K562 (cell line): Measurements from ENCODE around the gene NMB. TPM values are rescaled to one million over a fixed set of nuclear protein-coding genes. Genes with fewer than 3 reads are reported as not detected.

Experiments used
- ATAC-seq: fragments of 200-7000 bp; cut with Tn5 transposase; 3 replicates; pipeline ENCODE4 v1.9.1; 2020; ENCODE audit warnings: moderate library complexity
- BruUV-seq: library from RNA; stranded (reverse); fragments of 400-500 nt; replicated peaks from 2 replicates; lab custom pipeline; 2021; lab: Mats Ljungman, UMichigan
- CTCF ChIA-PET: fragments of 300-600 bp; formaldehyde crosslinking; extraction: SDS; loops from one replicate; lab custom pipeline; 2021; ENCODE audit warnings: low intra/inter-chr PET ratio; lab: Yijun Ruan, JAX
- POLR2A ChIA-PET: fragments of 300-600, 350-650 bp; sonication (Branson Sonifier 250); formaldehyde crosslinking; extraction: SDS; loops from one replicate; lab custom pipeline; 2021; ENCODE audit warnings: antibody characterized with exemption, inconsistent platforms; lab: Yijun Ruan, JAX
- DNase-seq, 4 experiments: peaks; one replicate each; pipeline versions ENCODE4 v3.0.0 to v3.0.0-alpha.2; 2011 to 2018; ENCODE audit warnings: low spot score in 3 of 4, mixed read lengths in 3 of 4; ENCODE audit errors: extremely low read depth in 1 of 4
- FAIRE-seq: peaks from 2 replicates; lab custom pipeline; 2011; peaks lifted over from hg19 to GRCh38; lab: Jason Lieb, UNC
- H2AFZ ChIP-seq: 2 replicates; pipeline ENCODE4 v1.6.0; 2011; ENCODE audit warnings: low read depth, low read length, control low read depth, inconsistent platforms
- H3K27ac ChIP-seq: fragments of 200-600 bp; 3 replicates; pipeline ENCODE4 v1.8.0; 2011; ENCODE audit warnings: low read depth, mild to moderate bottlenecking, control low read depth, inconsistent platforms, low read length, moderate library complexity, mixed read lengths; ENCODE audit errors: extremely low read depth
- H3K27me3 ChIP-seq, 2 experiments: fragments of 300-600 bp in 1 of 2; 2 replicates in 1 of 2; 3 replicates in 1 of 2; pipeline versions ENCODE4 v1.6.0 to v1.8.0; 2011; ENCODE audit warnings: inconsistent platforms in 2 of 2, low read length in 2 of 2, mild to moderate bottlenecking in 1 of 2, mixed read lengths in 1 of 2, moderate library complexity in 1 of 2; ENCODE audit not compliant: control insufficient read depth in 2 of 2, insufficient read depth in 2 of 2
- H3K36me3 ChIP-seq: fragments of 300-600 bp; 3 replicates; pipeline ENCODE4 v1.8.0; 2011; ENCODE audit warnings: mild to moderate bottlenecking, low read length, inconsistent platforms; ENCODE audit not compliant: control insufficient read depth, insufficient read depth
- H3K4me1 ChIP-seq, 2 experiments: fragments of 200-600 bp in 1 of 2; replicated peaks in 1 of 2; 2 replicates in 1 of 2; 3 replicates in 1 of 2; pipeline versions ENCODE4 v1.5.1 to v1.8.0; 2011; ENCODE audit warnings: inconsistent platforms in 2 of 2, low read length in 2 of 2, mild to moderate bottlenecking in 1 of 2, mixed read lengths in 1 of 2, moderate library complexity in 1 of 2; ENCODE audit not compliant: control insufficient read depth in 2 of 2, insufficient read depth in 2 of 2
- H3K4me2 ChIP-seq: 2 replicates; pipeline ENCODE4 v1.6.1; 2011; ENCODE audit warnings: low read length, control low read depth, inconsistent platforms, mixed read lengths; ENCODE audit not compliant: insufficient read depth
- H3K4me3 ChIP-seq: fragments of 200-600 bp; sonication (generic), shearing (Covaris generic); 2 replicates; pipeline ENCODE4 v1.5.1; 2016; ENCODE audit warnings: control low read depth, inconsistent platforms
- H3K79me2 ChIP-seq: fragments of 200-600 bp; 3 replicates; pipeline ENCODE4 v1.8.0; 2011; ENCODE audit warnings: low read length, inconsistent platforms; ENCODE audit not compliant: control insufficient read depth, insufficient read depth
- H3K9ac ChIP-seq, 2 experiments: 2 replicates each; pipeline versions ENCODE4 v1.6.0 to v1.6.1; 2011; ENCODE audit warnings: low read depth in 2 of 2, low read length in 2 of 2, control low read depth in 1 of 2, inconsistent platforms in 1 of 2, mild to moderate bottlenecking in 1 of 2, mixed read lengths in 1 of 2; ENCODE audit not compliant: insufficient read depth in 1 of 2
- H3K9me1 ChIP-seq: one replicate; pipeline ENCODE4 v1.6.0; 2011; ENCODE audit warnings: inconsistent platforms, mild to moderate bottlenecking, low read length, moderate library complexity; ENCODE audit not compliant: control insufficient read depth, insufficient read depth
- H3K9me3 ChIP-seq: replicated peaks from 2 replicates; pipeline ENCODE4 v1.5.1; 2011; ENCODE audit warnings: low read depth, low read length, inconsistent platforms; ENCODE audit not compliant: control insufficient read depth, insufficient read depth
- H4K20me1 ChIP-seq: replicated peaks from 2 replicates; pipeline ENCODE4 v1.6.1; 2011; ENCODE audit warnings: low read length, inconsistent platforms, mixed read lengths; ENCODE audit not compliant: control insufficient read depth, insufficient read depth
- BRD9 ChIP-seq: fragments of 450-650 bp; IDR thresholded peaks from 2 replicates; pipeline ENCODE4 v1.6.1; 2018; ENCODE audit warnings: low read depth; ENCODE audit not compliant: partially characterized antibody
- CTBP1 ChIP-seq: fragments of 450-650 bp; IDR thresholded peaks from 2 replicates; pipeline ENCODE4 v1.6.1; 2016; ENCODE audit warnings: borderline replicate concordance
- FOXM1 ChIP-seq, 2 experiments: fragments of 450-650 bp in 1 of 2; sonication (generic) in 1 of 2; formaldehyde crosslinking in 1 of 2; IDR thresholded peaks; 2 replicates each; pipeline versions ENCODE4 v1.6.1 to v1.9.0; 2017 to 2022; ENCODE audit warnings: low read depth in 2 of 2, mild to moderate bottlenecking in 2 of 2, missing genetic modification reagents in 1 of 2, moderate library complexity in 1 of 2
- ILF3 ChIP-seq: fragments of 450-650 bp; IDR thresholded peaks from 2 replicates; pipeline ENCODE4 v1.6.1; 2018; ENCODE audit warnings: antibody characterized with exemption, mild to moderate bottlenecking, moderate library complexity, borderline replicate concordance
- SLC30A9 ChIP-seq: fragments of 250-450 bp; sonication (Bioruptor Pico); IDR thresholded peaks from 2 replicates; pipeline ENCODE4 v1.8.0; 2022; ENCODE audit warnings: mild to moderate bottlenecking, moderate library complexity
- SREBF1 ChIP-seq: fragments of 150-350 bp; IDR thresholded peaks from 2 replicates; pipeline ENCODE4 v1.6.1; 2014; ENCODE audit warnings: antibody characterized with exemption, low read depth, low read length, borderline replicate concordance
- U2AF1 ChIP-seq: fragments of 200-400 bp; formaldehyde crosslinking; optimal IDR thresholded peaks from 2 replicates; pipeline ENCODE3; 2017; ENCODE audit warnings: mild to moderate bottlenecking, low read depth, low read length, moderate library complexity
- ZKSCAN3 ChIP-seq: fragments of 250-450 bp; sonication (Bioruptor Pico); IDR thresholded peaks from 2 replicates; pipeline ENCODE4 v1.4.0; 2020
- ZNF184 ChIP-seq: sonication (generic); formaldehyde crosslinking; IDR thresholded peaks from 2 replicates; pipeline ENCODE4 v1.5.0; 2020; ENCODE audit warnings: missing genetic modification reagents
- WGBS: fragments of 100-300 bp; shearing (Covaris generic); methylation state at CpG from one replicate; pipeline ENCODE4 v1.1.6; 2016; ENCODE audit warnings: low coverage, mixed read lengths; ENCODE audit not compliant: insufficient coverage; ENCODE audit errors: missing lambda C conversion rate; 5-methylcytosine and 5-hydroxymethylcytosine counted together
- in situ Hi-C: fragments of 300-500 bp; cut with MboI; formaldehyde crosslinking; loops from 4 replicates; pipeline ENCODE4 v1.15.0; 2018; ENCODE audit warnings: inconsistent platforms, mixed read lengths
- intact Hi-C: fragments of 100-400 bp; cut with micrococcal nuclease; formaldehyde crosslinking; loops from 2 replicates; pipeline ENCODE4 v1.14.2; 2022
- polyA plus RNA-seq, 8 experiments: library from polyadenylated mRNA; depleted of rRNA in 4 of 8; stranded (reverse) in 5 of 8; unstranded in 3 of 8; fragments of >200 nt; fragmentation: Nextera tagmentation in 2 of 8; fragmentation: Illumina TruSeq in 1 of 8; extraction: Ambion mirVana in 2 of 8; extraction: Trizol in 1 of 8; gene quantifications; 2 replicates each; pipeline versions ENCODE4 v1.2.1 to v1.2.3, GENCODE V29; 2011 to 2014; ENCODE audit warnings: inconsistent platforms in 1 of 8, missing spikeins in 1 of 8
- total RNA-seq, 7 experiments: library from RNA; depleted of rRNA in 6 of 7; stranded (reverse); fragments of >200 nt in 6 of 7; fragmentation: Illumina TruSeq in 2 of 7; extraction: Trizol in 2 of 7; gene quantifications; 2 replicates each; pipeline versions ENCODE4 v1.2.1 to v1.2.3, GENCODE V29; 2011 to 2021; ENCODE audit warnings: low replicate concordance in 1 of 7
- TF ChIP-seq, protein P1 (sequence below): fragments of 150-350 bp; conservative IDR thresholded peaks from 2 replicates; pipeline ENCODE4 v1.6.1; 2014; ENCODE audit warnings: low read length
- TF ChIP-seq, protein P2 (sequence below): sonication (generic); formaldehyde crosslinking; IDR thresholded peaks from 2 replicates; pipeline ENCODE4 v1.8.1; 2022; ENCODE audit warnings: missing genetic modification reagents
- TF ChIP-seq, protein P3 (sequence below), 3 experiments: IDR thresholded peaks in 2 of 3; conservative IDR thresholded peaks in 1 of 3; 2 replicates each; pipeline ENCODE4 v1.5.1; 2011 to 2012; ENCODE audit warnings: low read length in 3 of 3, mild to moderate bottlenecking in 3 of 3, control low read depth in 2 of 3, improper control_type of control experiment in 1 of 3, inconsistent platforms in 1 of 3, low read depth in 1 of 3, mixed read lengths in 1 of 3, moderate library complexity in 1 of 3; ENCODE audit not compliant: insufficient read depth in 2 of 3

Gene NMB
- total and polyA plus RNA-seq, 9 of the 15 experiments (the other 6 are each of a cell fraction or from before 2014, with no cell fraction given): 0.06 to 0.16 (median 0.09) TPM; not detected in 5

DNA sequence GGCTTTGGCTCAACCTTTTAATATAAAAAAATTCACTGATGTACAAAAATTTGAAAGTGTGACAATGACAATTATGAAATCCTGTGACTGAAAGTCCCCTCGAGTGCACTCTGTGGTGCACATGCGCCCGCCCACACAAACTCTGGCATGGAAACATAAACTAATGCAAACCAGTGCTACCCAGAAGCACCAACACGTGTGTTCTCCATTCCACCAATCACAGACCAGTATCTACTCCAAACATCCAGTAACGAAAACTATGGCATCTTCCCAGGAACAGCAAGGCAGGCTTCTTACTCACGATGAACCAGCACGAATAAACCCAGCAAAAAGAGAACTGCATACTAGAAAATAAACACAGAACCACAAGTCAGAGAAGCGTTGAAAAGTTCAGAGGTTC lies 11.7 kb upstream of the NMB start:
- DNase-seq (no peak), ATAC-seq (no peak), FAIRE-seq (no peak)
- no peaks in the 10 kb centered on the region for H3K4me1 ChIP-seq
- BruUV-seq: TSS peak; percentile 51
- H3K27ac ChIP-seq: no peak overlapping the region
- peaks cover 74% of the 10 kb centered on the region for H3K36me3 ChIP-seq
- 91% methylated on average over 8 of the region's 8 CpGs for WGBS
- H2AFZ ChIP-seq: no peak overlapping the region
- in situ Hi-C loops: no loop called here
- intact Hi-C loops: no loop called here
- no peaks in the 10 kb centered on the region for H4K20me1 ChIP-seq
- CTCF ChIA-PET: no interaction called here
- H3K9me3 ChIP-seq: no peaks in the 10 kb centered on the region
- POLR2A ChIA-PET: no interaction called here
- TF ChIP-seq CTBP1 (no peak), SREBF1 (no peak), U2AF1 (no peak), BRD9 (no peak), SLC30A9 (CRISPR knock-in tag) (no peak), ZNF184 (CRISPR knock-in tag) (no peak), ILF3 (no peak), FOXM1 (IDR thresholded peaks at IDR 0.05; ENCODE audit: low read depth) (no peak), FOXM1 (CRISPR knock-in tag; IDR thresholded peaks at IDR 0.05; ENCODE audit: low read depth) (no peak), ZKSCAN3 (CRISPR knock-in tag) (no peak)
- TF ChIP-seq, protein P1, sequence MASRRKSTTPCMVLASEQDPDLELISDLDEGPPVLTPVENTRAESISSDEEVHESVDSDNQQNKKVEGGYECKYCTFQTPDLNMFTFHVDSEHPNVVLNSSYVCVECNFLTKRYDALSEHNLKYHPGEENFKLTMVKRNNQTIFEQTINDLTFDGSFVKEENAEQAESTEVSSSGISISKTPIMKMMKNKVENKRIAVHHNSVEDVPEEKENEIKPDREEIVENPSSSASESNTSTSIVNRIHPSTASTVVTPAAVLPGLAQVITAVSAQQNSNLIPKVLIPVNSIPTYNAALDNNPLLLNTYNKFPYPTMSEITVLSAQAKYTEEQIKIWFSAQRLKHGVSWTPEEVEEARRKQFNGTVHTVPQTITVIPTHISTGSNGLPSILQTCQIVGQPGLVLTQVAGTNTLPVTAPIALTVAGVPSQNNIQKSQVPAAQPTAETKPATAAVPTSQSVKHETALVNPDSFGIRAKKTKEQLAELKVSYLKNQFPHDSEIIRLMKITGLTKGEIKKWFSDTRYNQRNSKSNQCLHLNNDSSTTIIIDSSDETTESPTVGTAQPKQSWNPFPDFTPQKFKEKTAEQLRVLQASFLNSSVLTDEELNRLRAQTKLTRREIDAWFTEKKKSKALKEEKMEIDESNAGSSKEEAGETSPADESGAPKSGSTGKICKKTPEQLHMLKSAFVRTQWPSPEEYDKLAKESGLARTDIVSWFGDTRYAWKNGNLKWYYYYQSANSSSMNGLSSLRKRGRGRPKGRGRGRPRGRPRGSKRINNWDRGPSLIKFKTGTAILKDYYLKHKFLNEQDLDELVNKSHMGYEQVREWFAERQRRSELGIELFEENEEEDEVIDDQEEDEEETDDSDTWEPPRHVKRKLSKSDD: no peak
- TF ChIP-seq, protein P2, sequence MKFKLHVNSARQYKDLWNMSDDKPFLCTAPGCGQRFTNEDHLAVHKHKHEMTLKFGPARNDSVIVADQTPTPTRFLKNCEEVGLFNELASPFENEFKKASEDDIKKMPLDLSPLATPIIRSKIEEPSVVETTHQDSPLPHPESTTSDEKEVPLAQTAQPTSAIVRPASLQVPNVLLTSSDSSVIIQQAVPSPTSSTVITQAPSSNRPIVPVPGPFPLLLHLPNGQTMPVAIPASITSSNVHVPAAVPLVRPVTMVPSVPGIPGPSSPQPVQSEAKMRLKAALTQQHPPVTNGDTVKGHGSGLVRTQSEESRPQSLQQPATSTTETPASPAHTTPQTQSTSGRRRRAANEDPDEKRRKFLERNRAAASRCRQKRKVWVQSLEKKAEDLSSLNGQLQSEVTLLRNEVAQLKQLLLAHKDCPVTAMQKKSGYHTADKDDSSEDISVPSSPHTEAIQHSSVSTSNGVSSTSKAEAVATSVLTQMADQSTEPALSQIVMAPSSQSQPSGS (CRISPR knock-in tag): no peak
- TF ChIP-seq, protein P3, sequence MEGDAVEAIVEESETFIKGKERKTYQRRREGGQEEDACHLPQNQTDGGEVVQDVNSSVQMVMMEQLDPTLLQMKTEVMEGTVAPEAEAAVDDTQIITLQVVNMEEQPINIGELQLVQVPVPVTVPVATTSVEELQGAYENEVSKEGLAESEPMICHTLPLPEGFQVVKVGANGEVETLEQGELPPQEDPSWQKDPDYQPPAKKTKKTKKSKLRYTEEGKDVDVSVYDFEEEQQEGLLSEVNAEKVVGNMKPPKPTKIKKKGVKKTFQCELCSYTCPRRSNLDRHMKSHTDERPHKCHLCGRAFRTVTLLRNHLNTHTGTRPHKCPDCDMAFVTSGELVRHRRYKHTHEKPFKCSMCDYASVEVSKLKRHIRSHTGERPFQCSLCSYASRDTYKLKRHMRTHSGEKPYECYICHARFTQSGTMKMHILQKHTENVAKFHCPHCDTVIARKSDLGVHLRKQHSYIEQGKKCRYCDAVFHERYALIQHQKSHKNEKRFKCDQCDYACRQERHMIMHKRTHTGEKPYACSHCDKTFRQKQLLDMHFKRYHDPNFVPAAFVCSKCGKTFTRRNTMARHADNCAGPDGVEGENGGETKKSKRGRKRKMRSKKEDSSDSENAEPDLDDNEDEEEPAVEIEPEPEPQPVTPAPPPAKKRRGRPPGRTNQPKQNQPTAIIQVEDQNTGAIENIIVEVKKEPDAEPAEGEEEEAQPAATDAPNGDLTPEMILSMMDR (IDR thresholded peaks at IDR 0.05 in 2 of 3, conservative IDR thresholded peaks at IDR 0.05 in 1 of 3; ENCODE audit: insufficient read depth in 2 of 3, low read depth in 1 of 3, low read length in 3 of 3): no peak
- H3K79me2 ChIP-seq: no peaks in the 10 kb centered on the region
- no peak overlapping the region for H3K4me2 ChIP-seq
- H3K9me1 ChIP-seq: no peaks in the 10 kb centered on the region
- no peaks in the 10 kb centered on the region for H3K27me3 ChIP-seq
- no peak overlapping the region for H3K4me3 ChIP-seq
- H3K9ac ChIP-seq: no peak overlapping the region
